IPS-NIHi7 (cell line): ENCODE data around the gene ATXN2.

Experiments
- DNase-seq: peaks from one replicate; pipeline ENCODE4 v3.0.0; 2012; ENCODE audit warnings: mixed read lengths; ENCODE audit errors: extremely low spot score

ATXN2 gene

GRCh38 chr12:111418594-111418880, 180.6 kb downstream of the ATXN2 start:
- no peak for DNase-seq

GRCh38 chr12:111417784-111418593, 181.1 kb downstream of the ATXN2 start:
- no peak for DNase-seq

- DNase-seq, result no peak
These were observed 181.8 kb downstream of the ATXN2 start for GRCh38 chr12:111417290-111417689.

GRCh38 chr12:111414711-111415252, 184.3 kb downstream of the ATXN2 start:
- DNase-seq, result no peak

- DNase-seq, result no peak
These were observed 185.6 kb downstream of the ATXN2 start for GRCh38 chr12:111413442-111414086.

- no peak for DNase-seq
These were observed 186.2 kb downstream of the ATXN2 start for GRCh38 chr12:111412830-111413441.

- DNase-seq, result peak; percentile 66
These were observed 186.9 kb downstream of the ATXN2 start for GRCh38 chr12:111412007-111412829.

- DNase-seq, result no peak
These were observed 187.8 kb downstream of the ATXN2 start for GRCh38 chr12:111411185-111411764.

- no peak for DNase-seq
These were observed 188.5 kb downstream of the ATXN2 start for GRCh38 chr12:111410431-111411184.

GRCh38 chr12:111409780-111410430, 189.2 kb downstream of the ATXN2 start:
- no peak for DNase-seq

GRCh38 chr12:111409403-111409779, 189.7 kb downstream of the ATXN2 start:
- no peak for DNase-seq

GRCh38 chr12:111408686-111409402, 190.3 kb downstream of the ATXN2 start:
- DNase-seq, result no peak

GRCh38 chr12:111408116-111408440, 191.0 kb downstream of the ATXN2 start:
- DNase-seq, result no peak

GRCh38 chr12:111407377-111408115, 191.6 kb downstream of the ATXN2 start:
- DNase-seq, result no peak

GRCh38 chr12:111406474-111407376, 192.4 kb downstream of the ATXN2 start:
- no peak for DNase-seq

- no peak for DNase-seq
These were observed 193.1 kb downstream of the ATXN2 start, which contains the start of gene SH2B3 for GRCh38 chr12:111405859-111406473. Gene SH2B3 (plus strand): TSS chr12:111405923. CDS start chr12:111418146, 12,223 bp downstream.

- DNase-seq, result peak; percentile 96
These were observed 193.8 kb downstream of the ATXN2 start for GRCh38 chr12:111405149-111405858.
